Tibial artery (tissue), 4 donors: Measurements from ENCODE around the gene MAD1L1.

ENCODE experiments used
- DNase-seq, 2 donors: peaks; one replicate each; pipeline ENCODE4 v3.0.0-alpha.2; 2019
- H3K27ac ChIP-seq, 2 donors: fragments of 200-600 bp; sonication (generic) in 1 of 2; 1 replicate in 1 of 2; 2 replicates in 1 of 2; pipeline ENCODE4 v1.5.1; 2018 to 2019; ENCODE audit warnings: mild to moderate bottlenecking in 1 of 2
- H3K27me3 ChIP-seq, 2 donors: fragments of 200-600 bp; sonication (generic) in 1 of 2; one replicate each; pipeline versions ENCODE4 v1.5.1 to v1.6.0; 2016 to 2019
- H3K36me3 ChIP-seq, 3 donors: fragments of 200-600 bp; sonication (generic) in 2 of 3; one replicate each; pipeline ENCODE4 v1.5.1; 2016 to 2019; ENCODE audit warnings: mild to moderate bottlenecking in 2 of 3
- H3K4me1 ChIP-seq, 4 donors: fragments of 200-600 bp; sonication (generic) in 2 of 4; 1 replicate in 3 of 4; 2 replicates in 1 of 4; pipeline ENCODE4 v1.5.1; 2016 to 2019
- H3K4me3 ChIP-seq, 2 donors: fragments of 200-600 bp; sonication (generic) in 1 of 2; 1 replicate in 1 of 2; 2 replicates in 1 of 2; pipeline ENCODE4 v1.5.1; 2018 to 2019; ENCODE audit warnings: mild to moderate bottlenecking in 2 of 2
- H3K9me3 ChIP-seq, 3 donors: fragments of 200-600 bp; sonication (generic) in 1 of 3; one replicate each; pipeline ENCODE4 v1.5.1; 2016 to 2019
- intact Hi-C: fragments of 100-400 bp; cut with DNase I; formaldehyde crosslinking; loops from one replicate; pipeline ENCODE4 v1.15.0; 2023; ENCODE audit warnings: low total_unique reads
- TF ChIP-seq, protein P1 (sequence below), 2 experiments: fragments of 200-600 bp in 1 of 2; fragments of 450-650 bp in 1 of 2; IDR thresholded peaks; one replicate each; pipeline ENCODE4 v1.5.1; 2017 to 2019; ENCODE audit warnings: antibody characterized with exemption in 2 of 2, mild to moderate bottlenecking in 1 of 2, moderate library complexity in 1 of 2

Gene MAD1L1

DNA sequence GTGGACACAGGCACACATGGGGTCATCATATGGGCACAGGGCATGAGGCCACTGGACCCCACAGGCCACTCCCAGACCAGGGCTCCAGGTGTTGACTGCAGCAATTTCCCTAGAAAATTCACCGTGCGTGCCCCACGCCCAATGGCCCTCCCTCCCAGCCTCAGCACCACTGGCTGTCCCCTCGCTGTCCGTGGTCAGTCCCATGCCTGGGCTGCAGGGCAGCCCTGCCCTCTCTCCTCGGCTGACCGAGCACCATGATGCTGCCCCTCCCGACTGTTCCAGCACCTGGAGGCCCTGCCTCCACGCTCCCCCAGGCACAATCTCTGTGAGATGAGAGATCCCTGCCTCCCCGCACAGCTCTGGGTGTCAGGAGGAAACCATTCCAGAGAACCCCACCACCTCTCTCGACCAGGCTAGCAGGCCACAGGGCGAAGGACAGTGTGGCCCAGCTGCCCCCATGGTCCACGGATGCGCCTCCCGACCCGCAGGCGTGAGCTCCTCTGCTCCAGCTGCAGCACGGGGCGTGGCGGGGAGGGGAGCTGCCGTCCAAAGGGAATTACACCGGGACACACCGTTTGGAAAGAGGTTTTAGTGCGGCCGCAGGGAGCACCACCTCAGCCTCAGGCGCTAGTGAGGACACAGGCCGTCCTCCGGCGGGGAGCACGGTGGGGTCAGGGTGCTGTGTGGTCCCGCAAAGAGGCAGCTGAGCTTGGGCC, 21.8 kb upstream of the MAD1L1 start:
- H3K27ac ChIP-seq = no peak overlapping the region
- intact Hi-C loops = no loop called here
- H3K4me1 ChIP-seq = peaks cover 0 to 8% (median under 1%) of the 10 kb centered on the region in 4 donors
- H3K4me3 ChIP-seq = no peak overlapping the region
- DNase-seq = no peak
- no peaks in the 10 kb centered on the region for H3K9me3 ChIP-seq
- H3K36me3 ChIP-seq = peaks cover 0 to 56% (median 36%) of the 10 kb centered on the region in 3 donors
- H3K27me3 ChIP-seq = no peaks in the 10 kb centered on the region
- TF ChIP-seq, protein P1, sequence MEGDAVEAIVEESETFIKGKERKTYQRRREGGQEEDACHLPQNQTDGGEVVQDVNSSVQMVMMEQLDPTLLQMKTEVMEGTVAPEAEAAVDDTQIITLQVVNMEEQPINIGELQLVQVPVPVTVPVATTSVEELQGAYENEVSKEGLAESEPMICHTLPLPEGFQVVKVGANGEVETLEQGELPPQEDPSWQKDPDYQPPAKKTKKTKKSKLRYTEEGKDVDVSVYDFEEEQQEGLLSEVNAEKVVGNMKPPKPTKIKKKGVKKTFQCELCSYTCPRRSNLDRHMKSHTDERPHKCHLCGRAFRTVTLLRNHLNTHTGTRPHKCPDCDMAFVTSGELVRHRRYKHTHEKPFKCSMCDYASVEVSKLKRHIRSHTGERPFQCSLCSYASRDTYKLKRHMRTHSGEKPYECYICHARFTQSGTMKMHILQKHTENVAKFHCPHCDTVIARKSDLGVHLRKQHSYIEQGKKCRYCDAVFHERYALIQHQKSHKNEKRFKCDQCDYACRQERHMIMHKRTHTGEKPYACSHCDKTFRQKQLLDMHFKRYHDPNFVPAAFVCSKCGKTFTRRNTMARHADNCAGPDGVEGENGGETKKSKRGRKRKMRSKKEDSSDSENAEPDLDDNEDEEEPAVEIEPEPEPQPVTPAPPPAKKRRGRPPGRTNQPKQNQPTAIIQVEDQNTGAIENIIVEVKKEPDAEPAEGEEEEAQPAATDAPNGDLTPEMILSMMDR (IDR thresholded peaks at IDR 0.05) = no peak

DNA sequence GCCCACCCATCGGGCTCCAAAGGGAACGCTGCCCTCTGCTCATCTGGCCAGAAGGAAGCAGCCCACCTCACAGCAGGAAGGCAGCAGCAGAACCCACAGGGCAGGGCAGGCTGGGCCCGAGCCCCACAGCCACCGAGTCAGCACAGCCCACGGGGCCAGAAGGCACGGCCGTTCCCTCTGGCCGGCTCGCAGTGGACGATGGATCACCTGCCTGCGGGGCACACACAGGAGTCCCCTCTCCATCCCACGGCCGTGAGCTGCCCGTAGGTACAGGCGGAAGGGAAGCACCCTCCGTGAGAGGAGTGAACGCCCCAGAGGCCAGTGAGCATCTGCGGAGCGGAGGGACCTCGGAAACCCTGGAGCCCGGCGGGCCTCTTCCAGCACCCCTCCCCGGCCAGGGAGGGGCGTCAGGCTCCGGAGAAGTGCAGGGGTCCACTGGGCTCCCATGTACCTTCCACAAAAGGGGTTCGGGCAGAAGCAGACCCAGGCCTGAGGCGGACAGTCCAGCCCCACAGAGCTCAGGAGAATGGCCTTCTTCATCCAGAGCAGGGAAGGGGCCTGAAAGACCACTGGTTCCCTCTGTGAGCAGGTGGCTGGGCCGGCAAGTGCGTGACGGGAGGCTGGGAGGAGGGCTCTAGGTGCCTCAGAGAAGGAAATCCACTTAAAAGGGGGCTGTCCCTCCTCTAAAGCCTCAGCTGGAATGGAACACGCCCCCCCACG, 20.9 kb upstream of the MAD1L1 start:
- Histone ChIP-seq H3K4me1 (peaks cover 0 to 12% (median 6%) of the 10 kb centered on the region in 4 donors), H3K36me3 (peaks cover 0 to 56% (median 36%) of the 10 kb centered on the region in 3 donors), H3K27ac (no peak overlapping the region), H3K9me3 (no peaks in the 10 kb centered on the region), H3K27me3 (no peaks in the 10 kb centered on the region), H3K4me3 (no peak overlapping the region)
- TF ChIP-seq, protein P1 (IDR thresholded peaks at IDR 0.05) = no peak
- DNase-seq = no peak
- intact Hi-C loops = no loop called here

DNA sequence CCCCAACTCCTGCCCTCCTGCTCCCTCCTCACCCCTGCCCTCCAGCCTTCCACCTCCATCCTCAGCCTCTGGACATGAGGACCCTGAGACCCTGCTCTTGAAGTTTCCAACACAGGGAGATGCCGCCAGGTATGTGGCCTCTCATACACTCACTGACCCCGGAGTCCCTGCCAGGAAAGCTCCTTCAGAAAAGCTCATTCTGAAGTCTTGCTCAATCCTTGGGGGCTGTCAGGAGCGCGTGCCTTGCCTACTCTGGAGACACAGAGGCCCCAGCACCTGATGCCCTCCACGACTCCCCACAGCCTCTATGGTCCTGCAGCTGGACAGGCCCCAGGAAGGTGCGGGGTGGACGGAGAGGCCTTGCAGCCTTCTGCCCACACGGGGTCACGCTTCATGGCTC, 20.3 kb upstream of the MAD1L1 start:
- DNase-seq = no peak
- intact Hi-C loops = no loop called here
- H3K4me1 ChIP-seq = peaks cover 0 to 14% (median 8%) of the 10 kb centered on the region in 4 donors
- H3K27me3 ChIP-seq = no peaks in the 10 kb centered on the region
- TF ChIP-seq, protein P1 (IDR thresholded peaks at IDR 0.05) = no peak
- H3K4me3 ChIP-seq = no peak overlapping the region
- H3K9me3 ChIP-seq = no peaks in the 10 kb centered on the region
- H3K36me3 ChIP-seq = peaks cover 0 to 56% (median 36%) of the 10 kb centered on the region in 3 donors
- H3K27ac ChIP-seq = no peak overlapping the region

DNA sequence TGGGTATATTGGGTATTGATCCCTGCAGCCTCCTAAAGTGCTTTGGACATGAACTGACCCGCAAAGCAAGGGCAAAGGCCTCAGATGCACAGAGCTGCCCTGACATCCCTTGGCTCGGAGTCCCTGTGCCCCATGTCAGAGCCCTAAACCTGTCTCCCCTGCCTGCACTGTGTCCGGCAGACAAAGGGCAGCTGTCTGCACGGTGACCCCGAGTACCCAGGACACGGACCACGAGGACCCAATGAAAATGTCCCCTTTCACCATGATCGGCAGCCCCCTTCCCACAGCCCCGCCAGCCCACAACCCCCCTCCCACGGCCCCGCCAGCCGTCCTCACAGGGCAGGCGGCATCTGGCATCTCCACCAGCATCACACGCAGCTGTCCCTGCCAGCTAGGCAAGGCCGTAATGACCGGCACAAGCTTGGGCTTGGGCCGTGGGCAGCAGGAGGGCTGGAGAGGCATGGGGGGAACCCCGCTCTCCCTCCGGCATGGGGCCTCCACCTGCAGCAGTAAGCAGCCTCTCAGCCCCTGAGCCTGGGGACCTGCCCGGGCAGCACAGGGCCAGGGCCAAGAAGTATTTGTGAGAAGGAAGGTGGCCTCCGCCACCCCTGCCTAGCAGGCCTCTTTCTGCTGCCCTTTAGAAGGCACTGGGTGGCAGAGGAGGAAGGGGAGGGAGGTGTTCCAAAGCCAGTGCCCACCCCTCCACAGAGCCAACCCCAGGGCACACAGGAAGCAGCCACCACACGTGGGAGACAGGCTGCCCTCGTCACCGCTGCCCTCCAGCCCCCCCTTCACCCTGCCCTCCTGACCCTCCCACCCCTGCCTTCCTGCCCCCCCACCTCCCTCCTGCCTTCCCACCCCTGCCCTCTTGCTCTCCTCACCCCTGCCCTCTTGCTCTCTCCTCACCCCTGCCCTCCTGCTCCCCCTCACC, 19.4 kb upstream of the MAD1L1 start:
- Histone ChIP-seq H3K4me3 (no peak overlapping the region), H3K27ac (no peak overlapping the region), H3K9me3 (no peaks in the 10 kb centered on the region), H3K4me1 (peaks cover 0 to 14% (median 8%) of the 10 kb centered on the region in 4 donors), H3K36me3 (peaks cover 0 to 50% (median 30%) of the 10 kb centered on the region in 3 donors), H3K27me3 (no peaks in the 10 kb centered on the region)
- DNase-seq = no peak
- intact Hi-C loops = no loop called here
- TF ChIP-seq, protein P1 (IDR thresholded peaks at IDR 0.05) = no peak

DNA sequence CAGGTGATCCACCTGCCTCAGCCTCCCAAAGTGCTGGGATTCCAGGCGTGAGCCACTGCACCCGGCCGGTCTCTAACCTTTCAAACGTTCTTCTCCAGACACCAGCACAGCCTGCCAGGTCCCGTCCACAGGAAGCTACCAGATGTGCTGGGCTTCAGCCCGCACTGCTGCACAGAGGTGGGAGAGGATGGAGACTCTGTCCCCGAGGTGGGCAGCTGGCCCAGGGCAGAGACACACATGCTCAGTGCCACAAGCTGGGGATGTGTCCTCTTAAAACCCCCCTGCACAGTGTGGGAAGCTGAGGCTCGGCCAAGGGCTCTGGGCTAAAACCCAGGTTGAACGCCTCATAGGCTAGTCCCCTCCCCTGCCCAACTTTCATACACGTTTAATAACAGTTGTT, 18.6 kb upstream of the MAD1L1 start:
- TF ChIP-seq, protein P1 (IDR thresholded peaks at IDR 0.05) = no peak

More for the DNA sequence above, 18.6 kb upstream of the MAD1L1 start:
- no peaks in the 10 kb centered on the region for H3K27me3 ChIP-seq
- intact Hi-C loops = no loop called here
- no peaks in the 10 kb centered on the region for H3K9me3 ChIP-seq
- no peak for DNase-seq
- no peak overlapping the region for H3K27ac ChIP-seq
- peaks cover 0 to 14% (median 8%) of the 10 kb centered on the region in 4 donors for H3K4me1 ChIP-seq
- H3K4me3 ChIP-seq = no peak overlapping the region
- H3K36me3 ChIP-seq = peaks cover 0 to 43% (median 25%) of the 10 kb centered on the region in 3 donors
